GM13976 (cell line): ENCODE measurements around the gene VRK1.

Experiments used
- DNase-seq: peaks from one replicate; pipeline ENCODE4 v3.0.0; 2012; ENCODE audit warnings: low spot score
- in situ Hi-C: fragments of 300-500 bp; cut with MboI; formaldehyde crosslinking; loops from one replicate; pipeline ENCODE4 v1.12.0; 2022; ENCODE audit warnings: low sequenced_read_pairs, mixed read lengths, inconsistent platforms; ENCODE audit not compliant: unreplicated experiment
- TF ChIP-seq, protein P1 (sequence below): IDR thresholded peaks from 2 replicates; pipeline ENCODE4 v1.5.1; 2012; ENCODE audit warnings: borderline replicate concordance, mild to moderate bottlenecking; ENCODE audit not compliant: insufficient read depth; ENCODE audit errors: extremely low read depth, missing control alignments, control extremely low read depth

VRK1 gene

DNA sequence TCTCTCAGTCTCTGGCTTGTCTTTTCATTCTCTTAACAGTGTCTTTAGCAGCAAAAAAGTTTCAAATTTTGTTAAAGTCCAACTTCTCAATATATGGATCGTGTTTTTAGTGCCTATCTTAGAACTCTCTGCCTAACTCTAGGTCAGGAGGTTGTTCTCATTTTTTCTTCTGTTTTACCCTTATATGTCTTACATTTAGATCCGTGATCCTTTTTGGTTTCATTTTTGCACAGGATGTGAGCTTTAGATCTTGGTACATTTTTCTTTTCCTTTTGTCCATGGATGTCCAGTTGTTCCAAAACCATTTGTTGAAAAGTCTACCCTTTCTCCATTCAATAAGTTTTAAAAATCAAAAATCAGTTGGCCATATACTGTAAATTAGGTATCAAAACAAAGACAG, 6.8 kb downstream of the VRK1 start:
- in situ Hi-C loops: no loop called here
- DNase-seq: no peak
- TF ChIP-seq, protein P1, sequence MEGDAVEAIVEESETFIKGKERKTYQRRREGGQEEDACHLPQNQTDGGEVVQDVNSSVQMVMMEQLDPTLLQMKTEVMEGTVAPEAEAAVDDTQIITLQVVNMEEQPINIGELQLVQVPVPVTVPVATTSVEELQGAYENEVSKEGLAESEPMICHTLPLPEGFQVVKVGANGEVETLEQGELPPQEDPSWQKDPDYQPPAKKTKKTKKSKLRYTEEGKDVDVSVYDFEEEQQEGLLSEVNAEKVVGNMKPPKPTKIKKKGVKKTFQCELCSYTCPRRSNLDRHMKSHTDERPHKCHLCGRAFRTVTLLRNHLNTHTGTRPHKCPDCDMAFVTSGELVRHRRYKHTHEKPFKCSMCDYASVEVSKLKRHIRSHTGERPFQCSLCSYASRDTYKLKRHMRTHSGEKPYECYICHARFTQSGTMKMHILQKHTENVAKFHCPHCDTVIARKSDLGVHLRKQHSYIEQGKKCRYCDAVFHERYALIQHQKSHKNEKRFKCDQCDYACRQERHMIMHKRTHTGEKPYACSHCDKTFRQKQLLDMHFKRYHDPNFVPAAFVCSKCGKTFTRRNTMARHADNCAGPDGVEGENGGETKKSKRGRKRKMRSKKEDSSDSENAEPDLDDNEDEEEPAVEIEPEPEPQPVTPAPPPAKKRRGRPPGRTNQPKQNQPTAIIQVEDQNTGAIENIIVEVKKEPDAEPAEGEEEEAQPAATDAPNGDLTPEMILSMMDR: no peak

DNA sequence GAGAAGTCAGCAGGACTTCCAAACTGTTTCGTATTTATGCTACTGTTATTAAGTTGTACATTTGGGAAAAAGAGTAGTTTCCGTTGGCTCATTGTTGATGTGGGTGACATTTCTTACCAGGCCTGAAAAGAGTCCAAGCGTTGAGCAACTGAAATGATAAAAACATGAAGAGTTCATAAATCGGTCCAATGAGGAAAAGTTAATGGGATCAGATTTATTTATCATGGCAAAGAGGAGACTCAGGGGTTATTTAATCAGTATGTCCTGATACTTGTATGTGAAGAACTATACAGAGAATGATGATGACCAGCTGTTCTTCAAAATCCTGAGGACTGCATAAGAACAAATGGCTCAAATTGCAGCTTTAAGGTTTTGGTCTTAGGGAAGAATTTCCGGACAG, 7.7 kb downstream of the VRK1 start:
- no peak for DNase-seq
- in situ Hi-C loops: no loop called here
- TF ChIP-seq, protein P1: no peak

DNA sequence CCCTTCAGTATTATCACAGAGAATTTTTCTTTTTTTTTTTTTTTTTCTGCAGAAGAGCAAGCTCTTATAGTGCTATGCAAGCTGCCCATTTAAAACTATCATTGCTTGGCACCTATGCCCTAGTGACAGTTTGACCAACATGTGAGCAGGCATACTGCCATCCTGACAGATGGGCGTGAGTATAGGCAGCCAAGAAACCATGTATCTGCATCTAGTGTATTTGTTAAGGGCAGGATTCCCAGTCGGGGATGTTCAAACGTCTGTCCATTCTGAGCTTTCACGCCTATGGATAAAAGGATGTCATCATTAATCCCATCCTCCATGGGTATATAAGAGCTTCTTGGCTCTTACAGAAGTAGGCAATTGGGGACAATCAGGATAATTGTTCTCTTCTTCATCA, 8.8 kb downstream of the VRK1 start:
- TF ChIP-seq, protein P1: no peak

DNA sequence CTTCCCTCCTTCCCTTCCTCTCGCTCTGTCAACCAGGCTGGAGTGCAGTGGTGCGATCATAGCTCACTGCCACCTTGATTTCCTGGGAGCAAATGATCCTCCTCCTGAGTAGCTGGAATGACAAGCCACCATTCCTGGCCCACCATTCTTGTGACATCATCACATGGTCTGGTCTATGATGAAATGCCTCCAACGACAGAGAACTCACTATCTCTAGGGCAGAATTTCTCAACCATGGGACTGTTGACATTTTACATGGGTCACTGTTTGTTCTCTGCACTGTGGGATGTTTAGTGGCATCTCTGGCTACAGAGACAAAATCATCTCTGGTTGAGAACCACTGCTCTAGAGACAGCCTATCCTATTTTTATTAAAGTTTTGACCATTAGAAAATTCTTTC, 9.7 kb downstream of the VRK1 start:
- in situ Hi-C loops: no loop called here
- TF ChIP-seq, protein P1: no peak
- DNase-seq: no peak

More for the DNA sequence above, 8.8 kb downstream of the VRK1 start:
- in situ Hi-C loops: no loop called here
- DNase-seq: no peak

DNA sequence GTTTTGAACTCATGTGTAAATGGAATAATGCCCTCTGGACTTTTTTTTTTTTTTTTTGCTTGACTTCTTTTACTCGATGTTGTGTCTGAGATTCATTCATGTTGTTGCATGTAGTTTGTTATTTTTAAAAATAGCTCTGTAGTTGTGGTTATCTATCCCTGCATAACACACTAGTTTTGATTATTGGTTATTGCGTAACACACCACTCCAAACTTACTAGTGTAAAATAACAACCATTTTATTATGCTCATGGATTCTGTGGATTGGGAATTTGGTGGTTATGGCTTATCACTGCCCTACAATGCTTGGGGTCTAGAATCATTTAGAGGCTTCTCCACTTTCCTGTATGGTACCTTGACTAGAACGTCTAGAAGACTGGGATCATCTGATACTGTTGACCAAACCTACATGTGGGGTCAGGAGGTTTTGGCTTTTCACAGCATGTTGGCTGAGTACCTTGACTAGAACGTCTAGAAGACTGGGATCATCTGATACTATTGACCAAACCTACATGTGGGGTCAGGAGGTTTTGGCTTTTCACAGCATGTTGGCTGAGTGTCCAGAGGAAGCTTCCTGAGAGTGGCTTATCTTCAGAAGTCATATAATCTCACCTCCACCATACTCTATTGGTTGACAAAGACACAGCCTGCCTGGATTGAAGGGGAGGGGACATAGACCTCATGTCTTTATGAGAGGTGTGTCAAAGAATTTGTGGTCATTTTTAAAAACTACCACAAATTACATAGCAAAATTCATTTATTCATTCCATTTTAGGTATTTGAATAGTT, 11.6 kb downstream of the VRK1 start:
- DNase-seq: no peak
- in situ Hi-C loops: no loop called here
- TF ChIP-seq, protein P1: no peak

DNA sequence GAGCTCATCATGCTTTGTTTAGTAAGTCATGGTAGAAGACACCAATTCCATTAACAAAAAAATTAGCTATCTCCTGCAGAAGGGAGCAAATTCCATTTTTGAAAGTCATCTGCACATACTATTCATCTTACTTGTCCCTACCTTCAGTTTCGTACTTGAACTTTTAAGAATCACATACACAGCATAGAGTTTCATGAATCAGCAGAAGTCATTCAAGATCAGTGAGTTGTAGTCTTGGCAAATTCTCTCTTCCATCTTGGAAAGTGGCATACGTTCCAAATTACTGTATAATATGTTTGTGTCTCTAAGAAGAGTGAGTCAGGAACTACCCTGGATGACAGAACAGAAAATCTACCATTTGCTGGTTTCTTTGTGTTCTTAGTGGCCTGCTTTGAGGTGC, 14.1 kb downstream of the VRK1 start:
- TF ChIP-seq, protein P1: no peak
- DNase-seq: no peak
- in situ Hi-C loops: no loop called here

DNA sequence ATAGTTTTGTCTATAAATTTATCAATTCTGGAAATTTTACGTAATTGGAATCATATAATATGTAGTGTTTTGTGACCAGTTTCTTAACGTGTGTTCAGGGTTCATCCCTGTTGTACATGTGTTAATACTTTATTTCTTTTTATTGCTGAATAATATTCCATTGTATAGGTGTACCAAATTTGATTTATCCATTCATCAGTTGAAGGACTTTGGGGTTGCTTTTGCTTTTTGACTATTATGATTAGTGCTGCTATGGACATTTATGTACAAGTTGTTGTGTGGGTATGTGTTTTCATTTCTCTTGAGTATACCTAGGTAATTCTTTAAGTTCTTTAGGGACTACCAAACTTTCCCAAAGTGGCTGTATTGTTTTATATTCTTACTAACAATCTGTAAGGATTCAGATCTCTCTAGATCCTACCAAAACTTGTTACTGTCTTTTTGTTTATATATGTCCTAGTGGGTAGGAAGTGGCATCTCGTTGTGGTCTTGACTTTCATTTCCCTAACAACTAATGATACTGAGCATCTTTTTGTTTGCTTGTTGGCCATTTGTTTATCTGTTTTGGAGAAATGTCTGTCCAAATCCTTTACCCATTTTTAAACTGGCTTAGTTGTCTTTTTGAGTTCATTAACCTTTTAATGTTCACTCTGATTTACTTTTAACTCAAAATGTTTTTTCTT, 14.9 kb downstream of the VRK1 start:
- in situ Hi-C loops: no loop called here

More for the DNA sequence above, 14.9 kb downstream of the VRK1 start:
- TF ChIP-seq, protein P1: no peak
- no peak for DNase-seq
